Erythroblast (primary cell): ENCODE data around the gene DPH3.

Experiments used
- GATA1 ChIP-seq: IDR thresholded peaks from 2 replicates; pipeline ENCODE4 v1.6.1; 2011; ENCODE audit warnings: low read depth, mild to moderate bottlenecking, control low read depth, low read length, moderate library complexity
- POLR2A ChIP-seq: IDR thresholded peaks from 2 replicates; pipeline ENCODE4 v1.6.1; 2011; ENCODE audit warnings: mild to moderate bottlenecking, low read length

- no peak for TF ChIP-seq POLR2A
- TF ChIP-seq GATA1: no peak
These were observed 44.0 kb upstream of the DPH3 start for GRCh38 chr3:16308727-16309126.
